Activated T-helper 17 cell treated with anti-CD3 and anti-CD28 coated beads, Interleukin-2, amount 50 U/mL, for 72 hours (primary cell): Measurements from ENCODE around the gene CRADD. TPM values are rescaled to one million over a fixed set of nuclear protein-coding genes. Genes with fewer than 3 reads are reported as not detected.
"Not testable (repeated sequence)": the region's sequence is repeated elsewhere in the genome, so short reads cannot be mapped to it uniquely, and the experiment has no call there.

Source experiments
- ATAC-seq: fragments of 150-1000 bp; cut with Tn5 transposase; replicated peaks from 2 replicates; pipeline ENCODE4 v1.10.0; 2021; ENCODE audit warnings: mild to moderate bottlenecking, moderate library complexity
- H3K27ac Mint-ChIP-seq: one replicate; pipeline ENCODE4 v1.8.0; 2022; ENCODE audit warnings: mixed read lengths
- H3K27me3 Mint-ChIP-seq: one replicate; pipeline ENCODE4 v1.8.0; 2022; ENCODE audit warnings: mixed read lengths
- H3K36me3 Mint-ChIP-seq: one replicate; pipeline ENCODE4 v1.8.0; 2022; ENCODE audit warnings: low read depth, mild to moderate bottlenecking, mixed read lengths
- H3K4me1 Mint-ChIP-seq: one replicate; pipeline ENCODE4 v1.8.0; 2022; ENCODE audit warnings: mixed read lengths
- H3K4me3 Mint-ChIP-seq: one replicate; pipeline ENCODE4 v1.8.0; 2022; ENCODE audit warnings: mild to moderate bottlenecking, mixed read lengths
- H3K9me3 Mint-ChIP-seq: one replicate; pipeline ENCODE4 v1.8.0; 2022; ENCODE audit warnings: mixed read lengths
- total RNA-seq, 2 donors: library from RNA; stranded (reverse); gene quantifications; one replicate each; pipeline ENCODE4 v1.2.3, GENCODE V29; 2022

Gene CRADD
- total RNA-seq, 2 donors from 2014 or later: 21.4 to 23.0 TPM

DNA sequence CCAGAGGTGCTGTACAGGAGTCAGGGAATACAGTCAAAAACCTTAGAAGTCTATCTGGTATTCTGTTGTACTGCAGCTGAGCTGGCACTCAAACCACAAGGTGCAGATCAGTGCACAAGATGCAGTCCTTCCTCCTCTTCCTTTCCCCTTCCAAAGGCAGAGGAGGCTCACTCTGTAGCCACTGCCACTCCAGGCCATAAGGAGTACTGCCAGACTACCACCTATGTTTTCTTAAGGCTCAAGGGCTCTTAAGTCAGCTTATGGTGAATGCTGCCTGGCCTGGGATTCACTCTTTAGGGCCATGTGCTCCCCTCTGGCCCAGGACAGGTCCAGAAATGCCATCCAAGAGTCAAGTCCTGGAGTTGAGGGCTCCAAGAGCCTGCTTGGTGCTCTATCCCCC is 200.3 kb downstream of the CRADD start:
- H3K27me3 Mint-ChIP-seq: no peaks in the 10 kb centered on the region
- H3K4me3 Mint-ChIP-seq: no peak overlapping the region
- H3K36me3 Mint-ChIP-seq: no peaks in the 10 kb centered on the region
- H3K9me3 Mint-ChIP-seq: peaks cover 24% of the 10 kb centered on the region
- no peak for ATAC-seq
- H3K4me1 Mint-ChIP-seq: peaks cover 12% of the 10 kb centered on the region
- no peak overlapping the region for H3K27ac Mint-ChIP-seq

DNA sequence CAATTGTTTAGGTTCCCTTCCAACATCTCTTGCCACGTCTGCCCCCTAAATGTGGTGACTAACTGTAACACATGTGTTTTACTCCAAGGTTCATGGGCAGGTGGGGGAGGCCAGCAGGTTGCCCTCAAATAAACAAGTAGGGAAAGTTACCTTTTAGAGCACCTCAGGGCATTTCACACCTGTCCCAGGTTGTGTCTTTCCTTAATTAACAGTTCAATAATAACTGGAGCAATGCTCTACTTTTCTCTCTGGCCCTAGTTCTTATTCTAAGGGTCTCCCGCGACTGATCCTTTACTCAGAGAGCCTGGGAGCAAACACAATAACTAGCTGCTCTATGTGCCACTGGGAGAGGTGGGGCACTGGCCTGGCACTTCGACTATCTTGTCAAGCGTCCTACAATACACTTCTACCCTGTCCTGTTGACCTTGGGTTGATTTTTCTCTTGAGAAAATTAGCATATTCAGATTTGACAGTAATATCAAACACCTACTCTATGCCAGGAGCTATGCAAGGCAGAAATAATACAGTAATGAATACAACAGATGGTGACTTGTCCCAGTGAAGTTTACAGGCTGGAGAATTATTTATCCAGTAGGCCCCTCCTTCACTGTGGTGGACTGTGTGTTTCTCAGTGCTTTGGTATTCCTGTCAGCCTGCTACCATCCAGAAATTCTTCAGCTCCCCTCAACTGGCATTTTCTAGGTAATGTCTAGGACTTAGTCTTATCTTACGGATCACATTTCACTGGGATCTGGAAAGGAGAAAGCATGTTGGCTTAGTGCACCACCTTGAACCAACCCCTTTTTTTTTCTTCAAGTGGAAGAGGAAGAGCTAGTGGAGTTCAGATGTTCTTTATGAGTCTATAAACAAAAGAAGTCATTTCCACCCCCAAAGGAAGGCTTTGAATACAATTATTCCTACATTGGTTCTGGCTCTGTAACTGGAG is 202.6 kb downstream of the CRADD start:
- H3K9me3 Mint-ChIP-seq: peaks cover 13% of the 10 kb centered on the region
- H3K27ac Mint-ChIP-seq: peak overlapping the region; percentile 75
- no peaks in the 10 kb centered on the region for H3K27me3 Mint-ChIP-seq
- ATAC-seq: no peak
- no peaks in the 10 kb centered on the region for H3K36me3 Mint-ChIP-seq
- H3K4me1 Mint-ChIP-seq: peaks cover 12% of the 10 kb centered on the region
- peak overlapping the region; percentile 23 for H3K4me3 Mint-ChIP-seq

DNA sequence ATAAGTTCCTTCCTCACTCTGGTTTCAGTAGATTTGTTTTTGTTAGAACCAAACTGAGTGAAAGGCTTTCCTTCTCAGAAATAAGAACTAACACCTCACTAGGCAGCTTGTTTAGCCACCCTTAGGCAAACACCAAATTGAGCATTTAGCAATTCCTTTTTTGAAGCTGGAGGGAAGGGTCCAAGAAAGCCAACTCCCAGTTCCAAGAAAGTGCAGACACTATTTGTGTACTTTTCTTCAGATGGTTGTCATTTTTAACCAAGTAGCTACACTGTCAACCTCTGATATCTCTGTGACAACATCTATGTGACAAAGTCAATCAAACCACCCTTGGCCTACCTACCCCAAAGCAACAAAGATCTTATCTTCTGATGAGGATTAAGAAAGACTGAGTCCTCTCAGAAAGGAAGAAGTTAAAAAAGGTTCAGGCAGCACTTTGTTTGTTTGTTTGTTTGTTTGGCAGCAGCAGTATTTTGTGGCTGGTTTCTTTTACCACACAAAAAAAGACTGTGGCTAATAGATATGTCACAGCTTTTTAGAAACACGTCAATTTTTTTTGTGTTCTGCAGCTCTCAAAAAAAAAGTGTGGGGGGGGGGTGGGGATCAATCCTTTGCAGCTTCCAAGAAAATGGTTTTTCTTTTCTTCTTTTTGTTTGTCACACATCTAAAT is 203.8 kb downstream of the CRADD start:
- ATAC-seq: peak; percentile 63
- Mint-ChIP-seq H3K27me3 (no peaks in the 10 kb centered on the region), H3K27ac (peak overlapping the region; percentile 75)

DNA sequence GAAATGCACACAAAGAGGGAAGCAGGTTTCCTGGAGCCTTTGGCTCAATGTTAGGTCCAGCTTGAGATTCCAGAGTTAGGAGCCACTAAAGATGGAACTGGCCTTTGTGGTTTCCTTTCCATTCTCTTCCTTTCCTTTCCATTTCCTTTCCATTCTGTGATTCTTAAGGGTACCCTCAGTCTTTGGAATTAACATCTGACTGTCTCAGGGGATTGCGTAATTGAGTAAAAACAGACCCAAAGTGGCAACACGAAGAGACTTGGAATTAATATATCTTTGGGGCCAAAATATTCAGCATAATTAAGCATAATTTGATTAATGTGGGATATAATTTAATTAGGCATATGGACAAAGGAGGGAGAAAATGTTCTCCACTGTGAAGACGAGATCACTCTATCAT is 205.6 kb downstream of the CRADD start:
- ATAC-seq: no peak
- Mint-ChIP-seq H3K27ac (no peak overlapping the region), H3K4me3 (no peak overlapping the region), H3K9me3 (no peaks in the 10 kb centered on the region), H3K36me3 (no peaks in the 10 kb centered on the region), H3K4me1 (peaks cover 12% of the 10 kb centered on the region), H3K27me3 (no peaks in the 10 kb centered on the region)

More for the DNA sequence above, 203.8 kb downstream of the CRADD start:
- Mint-ChIP-seq H3K4me3 (peak overlapping the region; percentile 23), H3K36me3 (no peaks in the 10 kb centered on the region), H3K4me1 (peaks cover 12% of the 10 kb centered on the region), H3K9me3 (peaks cover 3% of the 10 kb centered on the region)

DNA sequence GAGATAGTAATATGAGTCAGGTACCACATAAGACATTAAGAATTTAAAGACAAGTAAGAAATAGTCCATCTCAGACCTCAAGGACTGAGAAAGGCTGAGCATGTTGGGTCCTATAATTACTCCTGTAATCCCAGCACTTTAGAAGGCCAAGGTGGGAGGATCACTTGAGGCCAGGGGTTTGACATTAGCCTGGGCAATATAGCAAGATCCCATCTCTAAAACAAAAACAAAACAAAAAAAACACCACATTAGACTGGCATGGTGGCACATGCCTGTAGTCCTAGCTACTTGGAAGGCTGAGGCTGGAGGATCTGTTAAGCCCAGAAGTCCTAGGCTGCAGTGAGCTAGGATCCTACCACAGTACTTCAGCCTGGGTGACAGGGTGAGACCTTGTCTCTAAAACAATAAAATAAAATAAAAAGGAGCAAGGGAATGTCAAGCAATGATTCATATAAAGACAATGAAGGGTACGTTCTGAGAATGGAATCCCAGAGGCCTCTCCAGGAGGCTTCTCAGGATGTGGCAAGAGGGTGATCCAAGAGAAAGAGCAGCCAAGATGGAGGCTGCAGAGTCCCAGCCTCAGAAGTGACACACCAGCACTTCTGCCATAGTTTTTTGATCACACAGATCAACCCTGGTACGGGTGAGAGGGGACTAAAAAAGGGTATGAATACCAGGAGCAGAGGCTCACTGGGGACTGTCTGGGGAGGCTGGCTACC is 206.4 kb downstream of the CRADD start:
- no peaks in the 10 kb centered on the region for H3K27me3 Mint-ChIP-seq
- no peaks in the 10 kb centered on the region for H3K36me3 Mint-ChIP-seq
- H3K4me1 Mint-ChIP-seq: peaks cover 12% of the 10 kb centered on the region
- peak overlapping the region; percentile 37 for H3K27ac Mint-ChIP-seq
- H3K9me3 Mint-ChIP-seq: no peaks in the 10 kb centered on the region
- no peak overlapping the region for H3K4me3 Mint-ChIP-seq
- ATAC-seq: no peak

DNA sequence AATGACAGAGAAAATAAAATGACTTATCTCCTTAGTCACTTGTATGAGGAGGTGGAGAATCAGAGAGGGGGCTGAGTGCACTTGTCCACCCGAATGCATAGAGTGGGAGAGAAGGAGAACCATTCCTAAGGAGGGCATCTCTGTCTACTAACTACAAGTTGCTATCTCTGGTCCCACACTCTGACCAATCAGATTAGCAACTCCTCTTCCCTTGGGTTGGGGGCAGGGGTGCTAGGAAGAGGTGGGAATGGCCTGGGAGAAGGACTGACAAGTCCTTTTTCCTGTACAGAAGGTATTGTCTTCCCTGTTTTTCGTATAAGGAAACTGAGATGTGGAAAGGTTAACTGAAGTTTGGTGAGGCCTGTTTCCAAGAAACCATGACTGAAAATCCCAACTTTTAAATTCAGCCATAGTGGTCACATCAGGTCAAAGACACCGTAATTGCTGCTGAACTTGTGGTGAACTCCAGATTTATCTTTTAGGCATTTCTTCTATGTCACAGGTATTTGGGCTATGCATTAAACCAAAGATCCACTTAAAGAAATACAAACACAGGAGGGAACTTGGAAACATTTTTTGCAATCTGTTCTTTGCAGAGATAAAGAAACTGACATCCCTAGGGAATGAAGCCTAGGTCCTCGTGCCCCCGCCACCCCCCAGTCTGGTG is 207.8 kb downstream of the CRADD start:
- Mint-ChIP-seq H3K4me1 (peaks cover 12% of the 10 kb centered on the region), H3K4me3 (no peak overlapping the region), H3K9me3 (no peaks in the 10 kb centered on the region), H3K36me3 (no peaks in the 10 kb centered on the region), H3K27me3 (no peaks in the 10 kb centered on the region), H3K27ac (no peak overlapping the region)
- no peak for ATAC-seq

DNA sequence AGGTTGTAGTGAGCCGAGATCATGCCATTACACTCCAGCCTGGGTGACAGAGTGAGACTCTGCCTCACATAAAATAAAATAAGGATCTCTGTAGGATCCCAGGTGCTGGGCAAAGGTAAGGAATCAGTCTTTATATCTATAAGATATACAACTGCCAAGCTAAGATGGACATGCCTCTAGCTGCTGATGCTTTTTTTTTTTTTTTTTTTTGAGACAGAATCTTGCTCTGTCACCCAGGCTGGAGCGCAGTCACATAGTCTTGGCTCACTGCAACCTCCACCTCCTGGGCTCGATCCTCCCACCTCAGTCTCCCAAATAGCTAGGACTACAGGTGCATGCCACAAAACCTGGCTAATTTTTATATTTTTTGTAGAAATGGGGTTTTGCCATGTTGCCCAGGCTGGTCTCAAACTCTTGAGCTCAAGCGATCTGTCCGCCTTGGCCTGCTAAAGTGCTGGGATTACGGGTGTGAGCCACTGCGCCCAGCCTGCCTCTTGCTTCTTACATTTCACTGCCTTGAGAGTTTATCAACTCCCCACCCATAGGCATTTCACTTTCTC is 208.9 kb downstream of the CRADD start:
- H3K27ac Mint-ChIP-seq, H3K27me3 Mint-ChIP-seq, H3K4me1 Mint-ChIP-seq, ATAC-seq, H3K4me3 Mint-ChIP-seq, H3K9me3 Mint-ChIP-seq, H3K36me3 Mint-ChIP-seq: not testable (repeated sequence)

DNA sequence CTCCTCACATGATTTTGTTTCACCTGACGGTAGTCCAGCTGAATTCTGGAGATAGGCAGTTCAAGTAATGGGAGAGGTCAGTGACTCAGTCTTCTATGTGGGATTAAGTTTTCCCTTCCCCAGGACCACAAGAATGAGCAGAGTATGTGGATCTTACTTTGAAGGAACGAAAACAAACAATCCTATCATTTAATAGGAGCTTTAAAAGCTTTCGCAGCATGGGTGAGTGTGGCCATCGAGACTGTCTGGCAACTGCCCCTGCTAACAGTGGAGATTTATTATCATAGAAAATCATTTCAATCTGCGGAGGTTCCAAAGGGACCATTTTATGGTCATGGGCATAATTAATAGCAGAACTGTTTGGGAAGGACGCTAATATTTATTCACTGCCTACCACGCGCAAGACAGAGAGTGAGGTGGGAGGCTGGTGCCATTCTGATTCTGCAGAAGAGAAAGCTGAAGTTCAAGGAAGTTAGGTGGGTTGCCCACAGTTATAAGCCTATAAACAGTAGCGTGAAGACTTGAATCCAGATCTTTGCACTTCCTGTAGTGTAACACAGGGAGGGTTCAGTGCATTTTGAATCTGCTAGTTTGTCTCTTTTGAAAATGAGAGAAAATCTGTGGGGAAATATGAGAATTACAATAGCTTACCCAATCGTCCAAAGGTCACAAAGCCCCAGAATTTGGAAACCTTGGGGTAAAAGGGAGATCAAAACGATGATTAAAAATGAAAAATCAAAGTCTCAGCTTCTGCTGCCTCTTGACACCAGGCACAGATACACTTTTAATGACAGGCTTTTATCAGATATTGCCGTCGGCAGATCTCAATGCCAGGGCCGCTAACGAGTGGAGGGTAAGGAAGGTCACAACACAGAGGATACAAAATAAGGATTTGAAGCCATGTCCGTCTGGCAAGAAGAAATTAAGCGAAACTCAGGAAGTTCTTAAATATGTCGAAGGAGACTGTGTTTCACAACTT is 209.6 kb downstream of the CRADD start:
- no peaks in the 10 kb centered on the region for H3K36me3 Mint-ChIP-seq
- no peak for ATAC-seq
- no peak overlapping the region for H3K27ac Mint-ChIP-seq
- H3K9me3 Mint-ChIP-seq: no peaks in the 10 kb centered on the region
- no peaks in the 10 kb centered on the region for H3K27me3 Mint-ChIP-seq
- H3K4me1 Mint-ChIP-seq: no peaks in the 10 kb centered on the region
- no peak overlapping the region for H3K4me3 Mint-ChIP-seq

DNA sequence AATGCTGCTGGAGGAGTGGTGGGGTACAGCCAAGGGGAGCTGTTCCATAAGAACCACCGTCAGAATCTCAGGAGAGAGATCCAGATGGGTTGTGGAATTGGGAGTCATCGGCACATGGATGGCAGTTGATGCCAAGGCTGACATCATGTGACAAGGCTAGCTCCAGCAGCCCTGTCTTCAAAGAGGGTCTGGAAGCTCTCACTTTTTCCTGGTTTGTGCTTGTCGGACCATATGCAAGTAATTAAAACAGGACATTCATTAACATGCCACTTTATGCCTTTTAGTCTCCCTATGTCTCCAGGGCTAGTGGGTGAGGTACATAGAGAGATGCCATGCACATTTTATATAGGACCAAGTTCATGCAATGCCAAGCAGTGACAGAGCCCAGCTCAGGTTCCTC is 211.8 kb downstream of the CRADD start:
- no peaks in the 10 kb centered on the region for H3K4me1 Mint-ChIP-seq
- no peaks in the 10 kb centered on the region for H3K27me3 Mint-ChIP-seq
- H3K9me3 Mint-ChIP-seq: no peaks in the 10 kb centered on the region
- no peak overlapping the region for H3K4me3 Mint-ChIP-seq
- H3K36me3 Mint-ChIP-seq: no peaks in the 10 kb centered on the region
- H3K27ac Mint-ChIP-seq: no peak overlapping the region
- no peak for ATAC-seq

DNA sequence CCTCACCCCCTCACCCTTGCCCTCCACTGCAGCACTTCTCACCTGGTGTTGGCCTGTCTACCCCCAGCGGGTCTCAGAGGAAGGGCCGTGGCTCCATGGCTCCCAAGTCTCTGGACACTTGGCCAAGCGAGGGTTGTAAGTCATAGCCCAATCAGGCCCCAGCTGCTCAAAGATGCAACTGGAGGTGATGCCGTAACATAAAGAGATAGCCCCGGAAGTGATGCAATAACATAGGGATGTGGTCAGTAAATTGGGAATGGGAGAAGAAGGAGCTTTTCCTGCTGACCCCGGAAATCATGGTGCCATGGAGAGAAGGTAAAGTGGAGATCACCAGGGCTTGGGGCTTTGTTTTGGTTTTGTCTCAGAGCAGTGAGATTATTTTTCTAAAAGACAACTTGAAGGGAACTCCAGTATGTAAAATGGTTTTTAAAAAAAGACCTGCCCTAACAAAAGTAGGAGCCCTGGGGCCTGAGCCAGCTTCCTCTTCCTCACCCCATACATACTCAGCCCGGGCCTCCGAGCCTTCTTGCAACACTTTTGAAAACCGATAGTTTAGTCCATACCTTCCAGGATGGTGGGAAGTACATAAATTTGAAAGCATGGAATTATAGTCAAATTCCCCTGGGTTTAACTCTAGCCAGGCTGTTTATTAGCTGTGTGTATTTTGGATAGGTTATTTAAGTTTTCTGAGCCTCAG is 212.5 kb downstream of the CRADD start:
- no peak for ATAC-seq
- no peaks in the 10 kb centered on the region for H3K4me1 Mint-ChIP-seq

DNA sequence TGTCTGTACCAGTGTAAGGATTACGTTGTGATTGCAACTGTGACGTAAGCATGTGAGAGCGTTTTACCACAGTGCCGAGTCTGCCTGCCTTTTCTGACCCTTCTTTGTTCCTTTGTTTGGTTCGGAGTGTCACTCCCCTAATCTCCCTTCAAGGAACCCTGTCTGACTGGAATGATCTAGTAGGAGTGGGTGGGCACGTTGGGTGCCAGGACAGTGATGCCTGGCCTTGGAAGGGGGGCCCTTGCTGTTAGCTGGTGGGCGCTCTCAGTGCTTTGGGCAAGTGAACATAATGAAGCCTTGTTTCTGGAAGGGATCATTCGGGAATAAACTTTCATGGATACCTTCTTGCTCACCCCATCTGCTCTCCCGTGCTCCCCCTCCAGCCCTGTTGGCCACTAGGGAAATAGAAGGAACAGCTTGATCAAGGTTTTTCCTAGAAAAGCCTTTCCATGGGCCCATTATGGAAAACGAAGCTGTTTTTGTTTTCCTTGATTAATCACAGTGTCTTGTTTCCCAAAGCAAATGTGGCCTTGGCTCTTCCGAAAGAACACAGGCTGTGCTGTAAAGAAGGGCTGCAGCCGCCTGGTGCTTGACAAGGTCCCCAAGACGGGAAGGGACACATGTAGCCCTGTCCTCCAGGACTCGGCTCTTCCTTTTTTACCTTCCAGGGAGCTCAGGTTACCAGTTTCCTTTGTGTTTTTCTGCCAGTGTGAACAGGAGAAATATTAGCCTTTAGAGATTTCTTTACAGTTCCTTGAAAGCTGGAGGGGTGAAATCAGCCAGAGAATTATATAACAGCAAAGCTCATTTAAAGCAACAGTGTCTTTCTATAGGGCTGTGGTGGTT is 215.5 kb downstream of the CRADD start:
- no peaks in the 10 kb centered on the region for H3K9me3 Mint-ChIP-seq
- H3K4me3 Mint-ChIP-seq: no peak overlapping the region
- no peaks in the 10 kb centered on the region for H3K36me3 Mint-ChIP-seq
- H3K27me3 Mint-ChIP-seq: no peaks in the 10 kb centered on the region
- ATAC-seq: no peak
- H3K27ac Mint-ChIP-seq: no peak overlapping the region
- no peaks in the 10 kb centered on the region for H3K4me1 Mint-ChIP-seq

More for the DNA sequence above, 212.5 kb downstream of the CRADD start:
- Mint-ChIP-seq H3K36me3 (no peaks in the 10 kb centered on the region), H3K27ac (no peak overlapping the region), H3K4me3 (no peak overlapping the region), H3K9me3 (no peaks in the 10 kb centered on the region), H3K27me3 (no peaks in the 10 kb centered on the region)
